IMR-90 (cell line): ENCODE data around the gene DGAT2.

Source experiments
- FOS ChIP-seq: fragments of 150-350 bp; IDR thresholded peaks from 2 replicates; pipeline ENCODE4 v1.6.1; 2016; ENCODE audit warnings: low read depth, low read length
- MAZ ChIP-seq: IDR thresholded peaks from 2 replicates; pipeline ENCODE4 v1.6.1; 2012; ENCODE audit warnings: low read depth, mild to moderate bottlenecking, low read length, improper control_type of control experiment, moderate library complexity, borderline replicate concordance
- POLR2A ChIP-seq: IDR thresholded peaks from 2 replicates; pipeline ENCODE4 v1.6.1; 2012; ENCODE audit warnings: mild to moderate bottlenecking, low read depth, low read length
- RAD21 ChIP-seq: IDR thresholded peaks from 2 replicates; pipeline ENCODE4 v1.6.1; 2012; ENCODE audit warnings: low read length, improper control_type of control experiment
- RCOR1 ChIP-seq: IDR thresholded peaks from 2 replicates; pipeline ENCODE4 v1.6.1; 2012; ENCODE audit warnings: mild to moderate bottlenecking, low read length, improper control_type of control experiment; ENCODE audit not compliant: insufficient replicate concordance
- SMC3 ChIP-seq: fragments of 150-350 bp; IDR thresholded peaks from 2 replicates; pipeline ENCODE4 v1.6.1; 2016; ENCODE audit warnings: low read depth, mild to moderate bottlenecking, antibody characterized with exemption, low read length, moderate library complexity
- TF ChIP-seq, protein P1 (sequence below): conservative IDR thresholded peaks from 2 replicates; pipeline ENCODE4 v1.5.1; 2012; ENCODE audit warnings: mild to moderate bottlenecking, low read depth, low read length, improper control_type of control experiment
- TF ChIP-seq, protein P2 (sequence below): fragments of 150-350 bp; IDR thresholded peaks from 2 replicates; pipeline ENCODE4 v1.6.1; 2016; ENCODE audit warnings: low read depth, mild to moderate bottlenecking, low read length, moderate library complexity, borderline replicate concordance

GRCh38 chr11:75836417-75836816 lies 67.8 kb downstream of the DGAT2 start:
- TF ChIP-seq, protein P1, sequence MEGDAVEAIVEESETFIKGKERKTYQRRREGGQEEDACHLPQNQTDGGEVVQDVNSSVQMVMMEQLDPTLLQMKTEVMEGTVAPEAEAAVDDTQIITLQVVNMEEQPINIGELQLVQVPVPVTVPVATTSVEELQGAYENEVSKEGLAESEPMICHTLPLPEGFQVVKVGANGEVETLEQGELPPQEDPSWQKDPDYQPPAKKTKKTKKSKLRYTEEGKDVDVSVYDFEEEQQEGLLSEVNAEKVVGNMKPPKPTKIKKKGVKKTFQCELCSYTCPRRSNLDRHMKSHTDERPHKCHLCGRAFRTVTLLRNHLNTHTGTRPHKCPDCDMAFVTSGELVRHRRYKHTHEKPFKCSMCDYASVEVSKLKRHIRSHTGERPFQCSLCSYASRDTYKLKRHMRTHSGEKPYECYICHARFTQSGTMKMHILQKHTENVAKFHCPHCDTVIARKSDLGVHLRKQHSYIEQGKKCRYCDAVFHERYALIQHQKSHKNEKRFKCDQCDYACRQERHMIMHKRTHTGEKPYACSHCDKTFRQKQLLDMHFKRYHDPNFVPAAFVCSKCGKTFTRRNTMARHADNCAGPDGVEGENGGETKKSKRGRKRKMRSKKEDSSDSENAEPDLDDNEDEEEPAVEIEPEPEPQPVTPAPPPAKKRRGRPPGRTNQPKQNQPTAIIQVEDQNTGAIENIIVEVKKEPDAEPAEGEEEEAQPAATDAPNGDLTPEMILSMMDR = no peak
- TF ChIP-seq FOS (no peak), RCOR1 (no peak), RAD21 (no peak), POLR2A (no peak), MAZ (no peak), SMC3 (no peak)
- TF ChIP-seq, protein P2, sequence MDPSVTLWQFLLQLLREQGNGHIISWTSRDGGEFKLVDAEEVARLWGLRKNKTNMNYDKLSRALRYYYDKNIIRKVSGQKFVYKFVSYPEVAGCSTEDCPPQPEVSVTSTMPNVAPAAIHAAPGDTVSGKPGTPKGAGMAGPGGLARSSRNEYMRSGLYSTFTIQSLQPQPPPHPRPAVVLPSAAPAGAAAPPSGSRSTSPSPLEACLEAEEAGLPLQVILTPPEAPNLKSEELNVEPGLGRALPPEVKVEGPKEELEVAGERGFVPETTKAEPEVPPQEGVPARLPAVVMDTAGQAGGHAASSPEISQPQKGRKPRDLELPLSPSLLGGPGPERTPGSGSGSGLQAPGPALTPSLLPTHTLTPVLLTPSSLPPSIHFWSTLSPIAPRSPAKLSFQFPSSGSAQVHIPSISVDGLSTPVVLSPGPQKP = no peak
